Astrocyte (in vitro differentiated cells and primary cell): ENCODE results near the gene BPIFB1. TPM values are rescaled to one million over a fixed set of nuclear protein-coding genes. Genes with fewer than 3 reads are reported as not detected.

Experiments
- DNase-seq: peaks from one replicate; pipeline ENCODE4 v3.0.0-alpha.2; 2010; ENCODE audit warnings: low read depth
- FAIRE-seq: peaks from 2 replicates; lab custom pipeline; 2011; peaks lifted over from hg19 to GRCh38; lab: Jason Lieb, UNC
- H2AFZ ChIP-seq: 2 replicates; pipeline ENCODE4 v1.6.0; 2012; ENCODE audit warnings: low read depth, low read length, inconsistent platforms
- H3K27ac ChIP-seq: 2 replicates; pipeline ENCODE4 v1.5.1; 2011; ENCODE audit warnings: low read depth, low read length, inconsistent platforms
- H3K27me3 ChIP-seq: 2 replicates; pipeline ENCODE4 v1.6.0; 2011; ENCODE audit warnings: low read length, inconsistent platforms; ENCODE audit not compliant: insufficient read depth
- H3K36me3 ChIP-seq: 2 replicates; pipeline ENCODE4 v1.5.1; 2011; ENCODE audit warnings: low read length, inconsistent platforms; ENCODE audit not compliant: insufficient read depth
- H3K4me1 ChIP-seq: 2 replicates; pipeline ENCODE4 v1.5.1; 2011; ENCODE audit warnings: low read length, inconsistent platforms; ENCODE audit not compliant: insufficient read depth
- H3K4me2 ChIP-seq: 2 replicates; pipeline ENCODE4 v1.6.0; 2012; ENCODE audit warnings: low read length, inconsistent platforms
- H3K4me3 ChIP-seq: 2 replicates; pipeline ENCODE4 v1.5.1; 2011; ENCODE audit warnings: low read depth, mild to moderate bottlenecking, low read length, inconsistent platforms; ENCODE audit not compliant: insufficient read depth
- H3K79me2 ChIP-seq: 2 replicates; pipeline ENCODE4 v1.6.0; 2012; ENCODE audit warnings: mild to moderate bottlenecking, low read length, inconsistent platforms; ENCODE audit not compliant: insufficient read depth
- H3K9ac ChIP-seq: 2 replicates; pipeline ENCODE4 v1.6.0; 2012; ENCODE audit warnings: mild to moderate bottlenecking, low read length, inconsistent platforms
- H3K9me3 ChIP-seq: 2 replicates; pipeline ENCODE4 v1.5.1; 2012; ENCODE audit warnings: low read depth, mild to moderate bottlenecking, low read length, inconsistent platforms; ENCODE audit not compliant: insufficient read depth
- H4K20me1 ChIP-seq: 2 replicates; pipeline ENCODE4 v1.6.0; 2012; ENCODE audit warnings: low read length, inconsistent platforms; ENCODE audit not compliant: insufficient read depth
- H3K27ac Mint-ChIP-seq: one replicate; pipeline ENCODE4 v1.8.0; 2021; ENCODE audit warnings: mild to moderate bottlenecking, mixed read lengths; ENCODE audit not compliant: unreplicated experiment
- H3K27me3 Mint-ChIP-seq: one replicate; pipeline ENCODE4 v1.8.0; 2021; ENCODE audit warnings: low read depth, mixed read lengths; ENCODE audit not compliant: unreplicated experiment
- H3K36me3 Mint-ChIP-seq: one replicate; pipeline ENCODE4 v1.8.0; 2021; ENCODE audit warnings: low read depth, mixed read lengths; ENCODE audit not compliant: unreplicated experiment
- H3K4me1 Mint-ChIP-seq: one replicate; pipeline ENCODE4 v1.8.0; 2021; ENCODE audit warnings: low read depth, mixed read lengths; ENCODE audit not compliant: unreplicated experiment
- H3K4me3 Mint-ChIP-seq: one replicate; pipeline ENCODE4 v1.8.0; 2021; ENCODE audit warnings: mild to moderate bottlenecking, moderate library complexity, mixed read lengths; ENCODE audit not compliant: unreplicated experiment
- H3K9me3 Mint-ChIP-seq: one replicate; pipeline ENCODE4 v1.8.0; 2021; ENCODE audit warnings: mild to moderate bottlenecking, mixed read lengths; ENCODE audit not compliant: unreplicated experiment
- EZH2 ChIP-seq: IDR thresholded peaks from 2 replicates; pipeline ENCODE4 v1.6.1; 2012; ENCODE audit warnings: mild to moderate bottlenecking, low read length, inconsistent platforms; ENCODE audit not compliant: insufficient read depth
- total RNA-seq: library from RNA; stranded (reverse); gene quantifications from 2 replicates; pipeline ENCODE4 v1.2.1, GENCODE V29; 2021
- TF ChIP-seq, protein P1 (sequence below): IDR thresholded peaks from 2 replicates; pipeline ENCODE4 v1.5.1; 2011; ENCODE audit warnings: low read depth, mild to moderate bottlenecking, inconsistent platforms, low read length, moderate library complexity; ENCODE audit not compliant: insufficient read depth

Gene BPIFB1
- total RNA-seq, 1 donor from 2014 or later = not detected

DNA sequence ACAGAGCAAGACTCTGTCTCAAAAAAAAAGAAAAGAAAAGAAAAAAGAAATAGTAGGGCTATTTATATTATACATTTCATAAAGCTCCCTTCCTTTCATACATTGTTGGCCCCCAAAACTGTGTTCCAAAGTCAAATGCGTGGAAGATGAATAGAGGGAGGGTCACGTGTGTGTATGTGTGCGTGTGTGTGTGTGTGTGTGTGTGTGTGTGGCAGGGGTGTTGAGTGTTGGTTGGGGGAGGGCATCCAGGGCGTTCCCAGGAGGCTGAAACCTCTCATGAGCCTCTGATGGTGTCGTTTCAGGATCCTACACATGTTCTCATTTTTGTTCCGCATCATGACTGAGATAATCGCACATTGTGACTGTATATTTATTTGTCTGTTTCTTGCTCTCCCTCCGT, 7.8 kb upstream of the BPIFB1 start:
- H3K27ac ChIP-seq = no peak overlapping the region
- no peaks in the 10 kb centered on the region for H3K36me3 Mint-ChIP-seq

DNA sequence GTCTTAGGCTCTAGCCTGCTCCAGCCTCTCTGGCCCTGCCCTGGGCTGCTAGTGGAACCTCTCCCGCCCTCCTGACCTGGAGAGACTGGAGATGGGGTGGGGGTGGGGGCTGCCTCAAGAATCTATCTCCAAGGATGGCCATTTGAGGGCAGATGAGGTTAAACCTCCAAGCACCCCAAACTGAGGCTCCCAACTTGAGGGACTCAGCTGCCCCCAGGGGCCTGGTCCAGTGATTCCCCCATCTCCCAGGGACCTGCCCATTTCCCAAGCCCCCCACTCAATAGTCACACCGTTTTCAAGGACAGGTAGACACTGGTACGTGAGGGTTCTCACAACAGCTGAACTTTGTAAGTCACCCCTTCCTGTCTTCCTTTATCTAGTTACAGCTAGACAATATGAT, 7.1 kb upstream of the BPIFB1 start:
- no peaks in the 10 kb centered on the region for H3K9me3 Mint-ChIP-seq
- FAIRE-seq = no peak
- no peaks in the 10 kb centered on the region for H4K20me1 ChIP-seq
- no peaks in the 10 kb centered on the region for H3K36me3 Mint-ChIP-seq
- no peaks in the 10 kb centered on the region for H3K9me3 ChIP-seq
- H3K4me3 ChIP-seq = no peak overlapping the region
- H2AFZ ChIP-seq = no peak overlapping the region
- H3K4me3 Mint-ChIP-seq = no peak overlapping the region
- TF ChIP-seq, protein P1, sequence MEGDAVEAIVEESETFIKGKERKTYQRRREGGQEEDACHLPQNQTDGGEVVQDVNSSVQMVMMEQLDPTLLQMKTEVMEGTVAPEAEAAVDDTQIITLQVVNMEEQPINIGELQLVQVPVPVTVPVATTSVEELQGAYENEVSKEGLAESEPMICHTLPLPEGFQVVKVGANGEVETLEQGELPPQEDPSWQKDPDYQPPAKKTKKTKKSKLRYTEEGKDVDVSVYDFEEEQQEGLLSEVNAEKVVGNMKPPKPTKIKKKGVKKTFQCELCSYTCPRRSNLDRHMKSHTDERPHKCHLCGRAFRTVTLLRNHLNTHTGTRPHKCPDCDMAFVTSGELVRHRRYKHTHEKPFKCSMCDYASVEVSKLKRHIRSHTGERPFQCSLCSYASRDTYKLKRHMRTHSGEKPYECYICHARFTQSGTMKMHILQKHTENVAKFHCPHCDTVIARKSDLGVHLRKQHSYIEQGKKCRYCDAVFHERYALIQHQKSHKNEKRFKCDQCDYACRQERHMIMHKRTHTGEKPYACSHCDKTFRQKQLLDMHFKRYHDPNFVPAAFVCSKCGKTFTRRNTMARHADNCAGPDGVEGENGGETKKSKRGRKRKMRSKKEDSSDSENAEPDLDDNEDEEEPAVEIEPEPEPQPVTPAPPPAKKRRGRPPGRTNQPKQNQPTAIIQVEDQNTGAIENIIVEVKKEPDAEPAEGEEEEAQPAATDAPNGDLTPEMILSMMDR = no peak
- no peak for TF ChIP-seq EZH2
- H3K4me1 ChIP-seq = no peaks in the 10 kb centered on the region
- H3K27me3 ChIP-seq = peaks cover 6% of the 10 kb centered on the region
- H3K4me1 Mint-ChIP-seq = peaks cover 3% of the 10 kb centered on the region
- H3K79me2 ChIP-seq = no peaks in the 10 kb centered on the region
- no peak overlapping the region for H3K9ac ChIP-seq
- H3K27me3 Mint-ChIP-seq = peaks cover 43% of the 10 kb centered on the region
- H3K36me3 ChIP-seq = no peaks in the 10 kb centered on the region
- no peak overlapping the region for H3K4me2 ChIP-seq
- no peak overlapping the region for H3K27ac ChIP-seq
- no peak for DNase-seq
- no peak overlapping the region for H3K27ac Mint-ChIP-seq

More for the DNA sequence above, 7.8 kb upstream of the BPIFB1 start:
- H4K20me1 ChIP-seq = no peaks in the 10 kb centered on the region
- FAIRE-seq (no peak), DNase-seq (no peak)
- H3K36me3 ChIP-seq = no peaks in the 10 kb centered on the region
- no peak overlapping the region for H3K27ac Mint-ChIP-seq
- H3K4me3 Mint-ChIP-seq = no peak overlapping the region
- peaks cover 6% of the 10 kb centered on the region for H3K27me3 ChIP-seq
- H3K9me3 Mint-ChIP-seq = no peaks in the 10 kb centered on the region
- H3K4me1 Mint-ChIP-seq = peaks cover 3% of the 10 kb centered on the region
- H3K79me2 ChIP-seq = no peaks in the 10 kb centered on the region
- H3K27me3 Mint-ChIP-seq = peaks cover 42% of the 10 kb centered on the region
- H3K9ac ChIP-seq = no peak overlapping the region
- TF ChIP-seq, protein P1 = no peak
- H3K4me1 ChIP-seq = no peaks in the 10 kb centered on the region
- H2AFZ ChIP-seq = no peak overlapping the region
- no peaks in the 10 kb centered on the region for H3K9me3 ChIP-seq
- H3K4me2 ChIP-seq = no peak overlapping the region
- no peak overlapping the region for H3K4me3 ChIP-seq

DNA sequence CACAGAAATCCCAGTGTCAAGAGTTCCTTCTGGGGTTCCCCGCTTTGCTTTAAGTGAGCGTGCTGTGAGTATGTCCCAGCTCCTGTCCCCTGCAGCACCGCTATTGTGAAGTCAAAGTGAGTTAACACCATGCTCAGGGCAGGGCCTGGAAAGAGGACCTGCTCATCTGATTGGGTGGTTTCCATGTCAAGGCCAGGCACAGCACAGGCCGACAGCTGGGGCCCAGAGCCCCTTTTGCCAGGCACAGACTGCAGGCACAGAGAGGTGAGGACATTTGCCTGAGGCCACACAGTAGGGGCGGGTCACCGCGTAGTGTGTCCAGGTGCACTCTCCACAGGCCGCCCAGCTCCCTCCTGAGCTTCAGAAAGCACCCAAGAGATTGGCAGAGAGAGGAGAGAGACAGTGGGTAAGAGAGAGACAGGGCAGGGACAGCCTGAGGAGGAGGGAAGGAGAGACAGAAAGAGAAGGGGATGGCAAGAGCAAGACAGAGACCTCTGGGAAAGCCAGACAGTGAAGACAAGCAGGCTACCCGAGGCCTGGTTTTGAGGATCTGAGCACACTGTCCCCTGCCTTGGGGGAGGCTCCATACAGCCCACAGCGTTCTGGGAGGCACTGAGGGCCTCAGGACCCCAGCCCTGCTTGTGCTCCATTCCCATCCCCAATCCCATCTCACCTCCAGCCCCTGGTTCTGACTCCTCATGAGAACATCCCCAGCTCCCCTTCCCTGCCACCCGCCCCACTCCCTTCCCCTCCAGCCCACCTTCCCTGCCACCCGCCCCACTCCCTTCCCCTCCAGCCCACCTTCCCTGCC, 6.5 kb upstream of the BPIFB1 start:
- Mint-ChIP-seq H3K4me3 (no peak overlapping the region), H3K4me1 (peaks cover 3% of the 10 kb centered on the region), H3K36me3 (no peaks in the 10 kb centered on the region), H3K27ac (no peak overlapping the region), H3K9me3 (no peaks in the 10 kb centered on the region), H3K27me3 (peaks cover 37% of the 10 kb centered on the region)
- FAIRE-seq (no peak), DNase-seq (no peak)
- H4K20me1 ChIP-seq = no peaks in the 10 kb centered on the region
- no peaks in the 10 kb centered on the region for H3K36me3 ChIP-seq
- H3K27ac ChIP-seq = no peak overlapping the region
- H2AFZ ChIP-seq = no peak overlapping the region
- H3K4me3 ChIP-seq = no peak overlapping the region
- no peak overlapping the region for H3K9ac ChIP-seq
- no peaks in the 10 kb centered on the region for H3K4me1 ChIP-seq
- H3K4me2 ChIP-seq = no peak overlapping the region
- no peaks in the 10 kb centered on the region for H3K79me2 ChIP-seq
- peaks cover 6% of the 10 kb centered on the region for H3K27me3 ChIP-seq
- no peak for TF ChIP-seq EZH2
- TF ChIP-seq, protein P1 = no peak
- H3K9me3 ChIP-seq = no peaks in the 10 kb centered on the region
